Fibroblast of the aortic adventitia (primary cell): ENCODE data around the gene NRCAM. TPM values are rescaled to one million over a fixed set of nuclear protein-coding genes. Genes with fewer than 3 reads are reported as not detected.
"Not testable (repeated sequence)": the region's sequence is repeated elsewhere in the genome, so short reads cannot be mapped to it uniquely, and the experiment has no call there.

ENCODE experiments used
- DNase-seq: peaks from one replicate; pipeline ENCODE4 v3.0.0-alpha.2; 2010; ENCODE audit warnings: low read depth
- H3K4me3 ChIP-seq: 2 replicates; pipeline ENCODE4 v1.5.1; 2011; ENCODE audit warnings: low read depth, mild to moderate bottlenecking, control low read depth, low read length, moderate library complexity
- total RNA-seq: library from RNA; depleted of rRNA; stranded (reverse); fragments of >200 nt; gene quantifications from 2 replicates; pipeline ENCODE4 v1.2.3, GENCODE V29; 2012; ENCODE audit warnings: low replicate concordance
- TF ChIP-seq, protein P1 (sequence below): IDR thresholded peaks from 2 replicates; pipeline ENCODE4 v1.5.1; 2011; ENCODE audit warnings: mild to moderate bottlenecking, low read length, control low read depth, inconsistent platforms; ENCODE audit not compliant: insufficient read depth

Gene NRCAM
- total RNA-seq, 1 donor, result 2.3 TPM

DNA sequence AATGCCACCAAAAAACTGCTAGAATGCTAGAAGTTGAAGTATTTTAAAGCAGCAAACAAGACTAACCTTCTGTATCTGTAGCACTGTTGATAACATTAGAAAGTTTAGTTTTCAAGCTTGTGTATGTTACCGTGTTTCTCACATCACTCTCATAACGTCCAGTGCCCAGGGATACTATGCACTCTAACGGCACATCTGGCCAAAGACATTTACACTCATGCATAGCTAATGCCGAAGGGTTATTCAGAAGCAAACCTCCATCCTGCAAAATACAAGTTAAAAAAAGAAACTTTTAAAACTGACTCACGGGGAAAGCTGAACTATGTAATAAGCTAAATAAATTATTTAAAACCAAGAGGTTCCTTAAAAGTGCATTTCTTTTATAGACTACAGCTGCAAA lies 22.9 kb upstream of the NRCAM start:
- no peak for DNase-seq
- no peak overlapping the region for H3K4me3 ChIP-seq
- TF ChIP-seq, protein P1, sequence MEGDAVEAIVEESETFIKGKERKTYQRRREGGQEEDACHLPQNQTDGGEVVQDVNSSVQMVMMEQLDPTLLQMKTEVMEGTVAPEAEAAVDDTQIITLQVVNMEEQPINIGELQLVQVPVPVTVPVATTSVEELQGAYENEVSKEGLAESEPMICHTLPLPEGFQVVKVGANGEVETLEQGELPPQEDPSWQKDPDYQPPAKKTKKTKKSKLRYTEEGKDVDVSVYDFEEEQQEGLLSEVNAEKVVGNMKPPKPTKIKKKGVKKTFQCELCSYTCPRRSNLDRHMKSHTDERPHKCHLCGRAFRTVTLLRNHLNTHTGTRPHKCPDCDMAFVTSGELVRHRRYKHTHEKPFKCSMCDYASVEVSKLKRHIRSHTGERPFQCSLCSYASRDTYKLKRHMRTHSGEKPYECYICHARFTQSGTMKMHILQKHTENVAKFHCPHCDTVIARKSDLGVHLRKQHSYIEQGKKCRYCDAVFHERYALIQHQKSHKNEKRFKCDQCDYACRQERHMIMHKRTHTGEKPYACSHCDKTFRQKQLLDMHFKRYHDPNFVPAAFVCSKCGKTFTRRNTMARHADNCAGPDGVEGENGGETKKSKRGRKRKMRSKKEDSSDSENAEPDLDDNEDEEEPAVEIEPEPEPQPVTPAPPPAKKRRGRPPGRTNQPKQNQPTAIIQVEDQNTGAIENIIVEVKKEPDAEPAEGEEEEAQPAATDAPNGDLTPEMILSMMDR, result no peak

DNA sequence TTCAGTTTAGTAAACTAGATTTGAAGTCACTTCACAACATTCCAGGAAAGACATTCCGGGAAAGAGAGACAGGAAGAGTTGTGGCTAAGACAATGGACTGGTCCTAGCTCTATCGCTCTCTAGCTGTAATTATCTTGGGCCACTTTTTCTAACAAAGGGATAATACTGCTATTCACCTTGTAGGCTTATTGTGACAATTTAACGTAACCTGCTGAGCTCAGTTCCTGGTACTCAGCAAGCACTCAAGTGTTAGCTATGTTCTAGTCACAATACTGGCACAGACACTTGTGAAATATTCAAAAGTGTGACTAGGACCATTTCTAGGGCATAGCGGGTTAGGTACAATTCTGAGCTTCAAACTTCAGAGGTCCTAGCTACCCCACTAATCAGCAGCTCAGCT lies 12.0 kb upstream of the NRCAM start:
- no peak for DNase-seq
- TF ChIP-seq, protein P1, result no peak
- no peak overlapping the region for H3K4me3 ChIP-seq

DNA sequence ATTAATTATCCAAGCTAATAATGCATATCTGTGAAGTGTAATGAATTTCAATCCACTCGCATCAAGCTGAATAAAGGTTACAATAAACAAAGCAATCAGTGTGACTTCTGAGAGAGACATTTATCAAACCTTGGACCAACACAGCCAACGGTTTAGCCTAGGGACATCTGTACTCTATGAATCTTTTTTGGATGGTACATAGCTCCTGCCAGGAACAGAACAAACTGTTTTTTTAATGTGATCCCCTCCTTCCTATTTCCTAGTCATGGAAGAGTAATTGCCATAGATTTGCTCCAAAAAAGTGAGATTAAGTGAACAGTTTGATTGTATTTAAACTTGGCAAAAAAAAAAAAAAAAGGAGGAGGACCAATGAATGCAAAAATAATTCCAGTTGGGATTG lies 11.2 kb upstream of the NRCAM start:
- no peak for DNase-seq
- TF ChIP-seq, protein P1, result no peak
- no peak overlapping the region for H3K4me3 ChIP-seq

DNA sequence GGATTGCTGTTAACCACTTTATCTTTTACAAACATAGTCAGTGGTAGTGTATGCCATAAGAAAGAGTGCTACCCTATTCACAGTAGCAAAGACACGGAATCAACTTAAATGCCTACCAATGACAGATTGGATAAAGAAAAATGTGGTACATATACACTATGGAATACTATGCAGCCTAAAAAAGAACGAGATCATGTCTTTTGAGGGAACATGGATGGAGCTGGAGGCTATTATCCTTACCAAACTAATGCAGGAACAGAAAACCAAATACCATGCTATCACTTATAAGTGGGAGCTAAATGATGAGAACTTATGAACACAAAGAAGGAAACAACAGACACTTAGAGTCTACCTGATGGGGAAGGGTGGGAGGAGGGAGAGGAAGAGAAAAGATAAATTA lies 10.1 kb upstream of the NRCAM start:
- H3K4me3 ChIP-seq, DNase-seq: not testable (repeated sequence)

DNA sequence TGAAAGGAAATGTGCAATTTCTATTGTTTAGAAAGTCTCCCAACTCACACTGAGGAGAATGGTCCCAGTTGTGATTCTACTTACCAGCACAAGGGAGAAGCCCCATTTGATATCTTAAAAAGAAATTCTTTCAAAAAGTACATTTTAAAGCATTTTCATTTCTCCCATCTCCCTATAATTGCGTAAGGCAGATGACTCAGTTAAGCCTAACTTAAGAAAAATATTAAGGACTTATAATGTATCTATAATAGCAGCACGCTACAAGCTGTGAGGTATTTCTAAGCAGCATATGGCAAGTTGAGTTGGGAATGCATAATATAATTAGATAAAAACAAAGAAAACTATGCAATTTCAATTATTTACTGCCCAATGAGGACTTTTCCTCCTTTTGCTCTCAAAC lies 8.5 kb upstream of the NRCAM start:
- H3K4me3 ChIP-seq, result no peak overlapping the region
- TF ChIP-seq, protein P1, result no peak
- DNase-seq, result no peak

DNA sequence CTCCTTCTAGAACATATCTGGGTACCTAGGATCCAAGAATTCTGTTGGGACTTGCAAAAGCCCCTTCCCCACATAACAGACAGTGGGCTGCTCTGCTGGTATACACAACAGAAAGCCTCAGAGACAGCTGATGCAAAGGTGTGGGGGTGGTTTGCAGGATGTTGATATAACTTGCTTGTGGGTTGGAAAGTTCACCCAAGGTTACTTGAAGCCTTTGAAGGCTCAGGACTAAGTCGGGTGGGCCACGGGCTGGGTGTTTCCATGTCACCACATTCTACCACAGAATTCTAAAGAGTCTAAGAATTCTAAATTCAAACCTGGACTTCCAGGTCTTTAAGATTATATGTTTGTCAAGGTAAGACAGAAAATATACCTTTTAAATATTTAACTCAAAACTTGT lies 7.4 kb upstream of the NRCAM start:
- TF ChIP-seq, protein P1, result no peak
- H3K4me3 ChIP-seq, result no peak overlapping the region
- DNase-seq, result no peak

DNA sequence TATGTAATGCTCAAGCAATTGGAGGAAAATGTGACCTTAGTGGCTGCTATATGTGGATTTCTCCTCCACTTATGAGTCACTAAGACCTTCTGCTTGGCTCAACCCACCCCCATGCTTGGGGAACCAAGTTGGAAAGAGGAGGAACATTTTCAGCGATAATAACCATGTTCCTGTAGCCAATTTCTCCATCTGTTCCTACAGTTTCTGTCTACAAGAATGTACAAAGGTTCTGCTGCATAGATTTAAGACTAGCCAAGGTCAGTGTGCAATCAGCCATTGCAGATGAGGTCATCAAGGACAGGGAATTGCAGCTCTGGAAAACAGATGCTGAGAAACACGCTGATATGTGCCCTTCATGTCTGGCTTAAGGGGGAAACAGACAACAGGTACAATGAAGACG lies 5.6 kb upstream of the NRCAM start:
- no peak overlapping the region for H3K4me3 ChIP-seq
- TF ChIP-seq, protein P1, result no peak
- DNase-seq, result peak; percentile 74

DNA sequence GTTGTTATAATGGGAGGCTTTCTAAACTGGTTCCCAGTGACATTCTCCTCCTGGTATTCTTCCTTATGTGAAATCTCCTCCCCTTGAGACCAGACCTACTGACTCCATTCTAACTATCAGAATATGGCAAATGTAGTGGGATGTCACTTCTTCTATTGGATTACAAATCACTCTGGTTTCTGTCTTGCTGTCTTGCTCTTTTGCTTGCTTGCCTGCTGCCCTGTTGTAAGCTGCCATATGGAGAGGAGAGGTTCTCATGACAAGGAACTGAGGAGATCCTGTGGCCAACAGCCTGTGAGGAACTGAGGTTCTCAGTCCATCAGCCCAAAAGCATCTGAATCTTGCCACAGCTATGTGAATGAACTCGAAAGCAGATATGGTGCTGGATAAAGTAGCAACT lies 4.7 kb upstream of the NRCAM start:
- H3K4me3 ChIP-seq, result no peak overlapping the region
- TF ChIP-seq, protein P1, result no peak
- no peak for DNase-seq
